PC-3 (cell line): ENCODE results near the gene PARP4. TPM values are rescaled to one million over a fixed set of nuclear protein-coding genes. Genes with fewer than 3 reads are reported as not detected.
"Not testable (repeated sequence)": the region's sequence is repeated elsewhere in the genome, so short reads cannot be mapped to it uniquely, and the experiment has no call there.

Experiments
- ATAC-seq: fragments of 200-7000 bp; cut with Tn5 transposase; 2 replicates; pipeline ENCODE4 v1.9.1; 2020; ENCODE audit warnings: mild to moderate bottlenecking, moderate library complexity
- BruUV-seq: library from RNA; stranded (reverse); fragments of 400-500 nt; replicated peaks from 2 replicates; lab custom pipeline; 2021; lab: Mats Ljungman, UMichigan
- CTCF ChIA-PET: fragments of 300-600 bp; sonication (Branson Sonifier 250); formaldehyde crosslinking; loops from one replicate; lab custom pipeline; 2022; ENCODE audit warnings: antibody characterized with exemption; lab: Charles Lee
- POLR2A ChIA-PET: fragments of 300-600 bp; sonication (Branson Sonifier 250); formaldehyde crosslinking; loops from one replicate; lab custom pipeline; 2022; ENCODE audit warnings: antibody characterized with exemption; ENCODE audit not compliant: unreplicated experiment; lab: Charles Lee
- DNase-seq: peaks from one replicate; pipeline ENCODE4 v3.0.0-alpha.2; 2015
- H2AFZ ChIP-seq: fragments of 300-600 bp; sonication (generic); 2 replicates; pipeline ENCODE4 v1.6.0; 2016; ENCODE audit warnings: antibody characterized with exemption, low read length
- H3F3A ChIP-seq: fragments of 300-600 bp; sonication (generic); one replicate; pipeline ENCODE4 v1.6.0; 2017; ENCODE audit warnings: antibody characterized with exemption, low read length, control low read depth, mild to moderate bottlenecking; ENCODE audit not compliant: unreplicated experiment
- H3K27ac ChIP-seq: fragments of 300-600 bp; sonication (generic); 2 replicates; pipeline ENCODE4 v1.5.1; 2016; ENCODE audit warnings: mild to moderate bottlenecking, low read length
- H3K27me3 ChIP-seq: fragments of 300-600 bp; sonication (generic); 2 replicates; pipeline ENCODE4 v1.6.1; 2016; ENCODE audit warnings: low read length, mixed read lengths
- H3K36me3 ChIP-seq: fragments of 300-600 bp; sonication (generic); 2 replicates; pipeline ENCODE4 v1.6.1; 2016; ENCODE audit warnings: low read depth, mixed run types, low read length, mixed read lengths
- H3K4me1 ChIP-seq: fragments of 300-600 bp; sonication (generic); 2 replicates; pipeline ENCODE4 v1.5.1; 2016; ENCODE audit warnings: low read length; ENCODE audit not compliant: insufficient read depth
- H3K4me2 ChIP-seq: fragments of 300-600 bp; sonication (generic); 2 replicates; pipeline ENCODE4 v1.6.0; 2016; ENCODE audit warnings: low read length
- H3K4me3 ChIP-seq: fragments of 300-600 bp; sonication (generic); 2 replicates; pipeline ENCODE4 v1.5.1; 2016; ENCODE audit warnings: mild to moderate bottlenecking, low read length, mixed read lengths
- H3K79me2 ChIP-seq: fragments of 300-600 bp; sonication (generic); 2 replicates; pipeline ENCODE4 v1.6.1; 2017; ENCODE audit warnings: low read length, mixed read lengths
- H3K9ac ChIP-seq: fragments of 300-600 bp; sonication (generic); 2 replicates; pipeline ENCODE4 v1.6.0; 2016; ENCODE audit warnings: mild to moderate bottlenecking, low read length
- H3K9me2 ChIP-seq: fragments of 300-600 bp; sonication (generic); replicated peaks from 2 replicates; pipeline ENCODE4 v1.6.1; 2016; ENCODE audit warnings: mixed run types, low read length, mixed read lengths
- H3K9me3 ChIP-seq: fragments of 300-600 bp; sonication (generic); 2 replicates; pipeline ENCODE4 v1.6.1; 2016; ENCODE audit warnings: low read length, mixed read lengths
- H4K20me1 ChIP-seq: fragments of 300-600 bp; sonication (generic); 2 replicates; pipeline ENCODE4 v1.6.1; 2016; ENCODE audit warnings: low read length, mixed read lengths
- CTCF ChIP-seq: fragments of 300-600 bp; sonication (generic); conservative IDR thresholded peaks from 2 replicates; pipeline ENCODE4 v1.5.1; 2017; ENCODE audit warnings: antibody characterized with exemption, low read depth, mild to moderate bottlenecking, low read length
- EZH2 ChIP-seq: fragments of 300-600 bp; sonication (generic); IDR thresholded peaks from one replicate; pipeline ENCODE4 v1.6.1; 2017; ENCODE audit warnings: antibody characterized with exemption, mild to moderate bottlenecking, low read length; ENCODE audit not compliant: unreplicated experiment
- EZH2phosphoT487 ChIP-seq: fragments of 300-600 bp; sonication (generic); IDR thresholded peaks from 2 replicates; pipeline ENCODE4 v1.6.1; 2018; ENCODE audit warnings: mild to moderate bottlenecking, antibody characterized with exemption, low read length, borderline replicate concordance
- intact Hi-C: fragments of 100-400 bp; cut with micrococcal nuclease; formaldehyde crosslinking; loops from 2 replicates; pipeline ENCODE4 v1.9.0; 2023
- total RNA-seq: library from RNA; depleted of rRNA; stranded (reverse); fragments of >200 nt; gene quantifications from 2 replicates; pipeline ENCODE4 v1.2.3, GENCODE V29; 2014

The PARP4 gene
- total RNA-seq, 1 experiment from 2014 or later: 50.4 TPM

GRCh38 chr13:24511019-24511815 is 1.4 kb downstream of the PARP4 start:
- peak overlapping the region; percentile 79 for H3K4me3 ChIP-seq
- peak overlapping the region; percentile 100 for H3K9ac ChIP-seq
- H3F3A ChIP-seq: peaks cover 6% of the 10 kb centered on the region
- peaks cover 30% of the 10 kb centered on the region for H3K4me1 ChIP-seq
- peaks cover 52% of the 10 kb centered on the region for H3K79me2 ChIP-seq
- DNase-seq: peak; percentile 92
- no peak for TF ChIP-seq CTCF
- TF ChIP-seq EZH2phosphoT487: no peak
- no peak for TF ChIP-seq EZH2
- peaks cover 16% of the 10 kb centered on the region for H3K36me3 ChIP-seq
- H4K20me1 ChIP-seq: 0 out of 2 replicates have a peak, but pooled peaks cover 11% of the 10 kb centered on the region
- no peaks in the 10 kb centered on the region for H3K27me3 ChIP-seq
- peak overlapping the region; percentile 98 for H3K27ac ChIP-seq
- H2AFZ ChIP-seq: no peak overlapping the region
- peak overlapping the region; percentile 84 for H3K4me2 ChIP-seq
- ChIA-PET CTCF (interaction anchor here (0.6 kb wide), 1 partner anchor 1187 kb away, joined by 3 read pairs; no protein-coding TSS in a partner anchor), POLR2A (interaction anchor here (0.6 to 1.1 kb wide), 2 partner anchors 9 to 262 kb away, joined by 3 to 4 read pairs; no protein-coding TSS in a partner anchor)
- no peaks in the 10 kb centered on the region for H3K9me2 ChIP-seq
- ATAC-seq: peak; percentile 68
- no peaks in the 10 kb centered on the region for H3K9me3 ChIP-seq
- BruUV-seq: TSS peak; percentile 58
- intact Hi-C loops: loop anchor here (1.0 kb wide), 1 partner anchor 8 kb away; no protein-coding TSS in a partner anchor

GRCh38 chr13:24506698-24507335 is 5.8 kb downstream of the PARP4 start:
- H3K4me3 ChIP-seq: no peak overlapping the region
- DNase-seq (no peak), ATAC-seq (no peak)
- H3K27ac ChIP-seq: no peak overlapping the region
- CTCF ChIA-PET: no interaction called here
- no TSS peak for BruUV-seq
- no peaks in the 10 kb centered on the region for H3K9me2 ChIP-seq
- peaks cover 51% of the 10 kb centered on the region for H3K4me1 ChIP-seq
- POLR2A ChIA-PET: no interaction called here
- no peaks in the 10 kb centered on the region for H3K27me3 ChIP-seq
- H3K9me3 ChIP-seq: no peaks in the 10 kb centered on the region
- H3K36me3 ChIP-seq: peaks cover 23% of the 10 kb centered on the region
- 0 out of 2 replicates have a peak, but pooled peaks cover 11% of the 10 kb centered on the region for H4K20me1 ChIP-seq
- peaks cover 83% of the 10 kb centered on the region for H3K79me2 ChIP-seq
- intact Hi-C loops: loop anchor here (10.0 kb wide), 1 partner anchor 48 kb away; no protein-coding TSS in a partner anchor
- no peak overlapping the region for H2AFZ ChIP-seq
- no peak overlapping the region for H3K9ac ChIP-seq
- no peak overlapping the region for H3K4me2 ChIP-seq
- TF ChIP-seq EZH2: no peak
- TF ChIP-seq CTCF: no peak
- TF ChIP-seq EZH2phosphoT487: no peak
- H3F3A ChIP-seq: peaks cover 10% of the 10 kb centered on the region

GRCh38 chr13:24506283-24506682 is 6.3 kb downstream of the PARP4 start:
- H3K4me3 ChIP-seq, H3K9me3 ChIP-seq, H3K9me2 ChIP-seq, CTCF ChIA-PET, POLR2A ChIA-PET, H3K27me3 ChIP-seq, H3K4me2 ChIP-seq, H3K9ac ChIP-seq, H3K27ac ChIP-seq, ATAC-seq, DNase-seq, BruUV-seq, H2AFZ ChIP-seq: not testable (repeated sequence)
- H3K36me3 ChIP-seq: peaks cover 27% of the 10 kb centered on the region
- H3K79me2 ChIP-seq: peaks cover 87% of the 10 kb centered on the region
- intact Hi-C loops: loop anchor here (10.0 kb wide), 1 partner anchor 49 kb away; no protein-coding TSS in a partner anchor
- H4K20me1 ChIP-seq: 0 out of 2 replicates have a peak, but pooled peaks cover 11% of the 10 kb centered on the region
- peaks cover 15% of the 10 kb centered on the region for H3F3A ChIP-seq
- peaks cover 56% of the 10 kb centered on the region for H3K4me1 ChIP-seq
